Hepatocyte (in vitro differentiated cells): ENCODE measurements around the gene PTAFR.

ENCODE experiments used
- EZH2 ChIP-seq: fragments of 200-600 bp; sonication (generic); IDR thresholded peaks from 2 replicates; pipeline ENCODE4 v1.6.1; 2016; ENCODE audit warnings: antibody characterized with exemption, mild to moderate bottlenecking, borderline replicate concordance
- EZH2phosphoT487 ChIP-seq: fragments of 200-600 bp; sonication (generic); IDR thresholded peaks from one replicate; pipeline ENCODE4 v1.6.1; 2018; ENCODE audit warnings: antibody characterized with exemption, mild to moderate bottlenecking, low read depth, moderate library complexity; ENCODE audit not compliant: unreplicated experiment, severe bottlenecking
- TF ChIP-seq, protein P1 (sequence below): fragments of 200-600 bp; sonication (generic); IDR thresholded peaks from 2 replicates; pipeline ENCODE4 v1.5.1; 2016; ENCODE audit warnings: antibody characterized with exemption, mild to moderate bottlenecking; ENCODE audit not compliant: poor library complexity

- TF ChIP-seq, protein P1, sequence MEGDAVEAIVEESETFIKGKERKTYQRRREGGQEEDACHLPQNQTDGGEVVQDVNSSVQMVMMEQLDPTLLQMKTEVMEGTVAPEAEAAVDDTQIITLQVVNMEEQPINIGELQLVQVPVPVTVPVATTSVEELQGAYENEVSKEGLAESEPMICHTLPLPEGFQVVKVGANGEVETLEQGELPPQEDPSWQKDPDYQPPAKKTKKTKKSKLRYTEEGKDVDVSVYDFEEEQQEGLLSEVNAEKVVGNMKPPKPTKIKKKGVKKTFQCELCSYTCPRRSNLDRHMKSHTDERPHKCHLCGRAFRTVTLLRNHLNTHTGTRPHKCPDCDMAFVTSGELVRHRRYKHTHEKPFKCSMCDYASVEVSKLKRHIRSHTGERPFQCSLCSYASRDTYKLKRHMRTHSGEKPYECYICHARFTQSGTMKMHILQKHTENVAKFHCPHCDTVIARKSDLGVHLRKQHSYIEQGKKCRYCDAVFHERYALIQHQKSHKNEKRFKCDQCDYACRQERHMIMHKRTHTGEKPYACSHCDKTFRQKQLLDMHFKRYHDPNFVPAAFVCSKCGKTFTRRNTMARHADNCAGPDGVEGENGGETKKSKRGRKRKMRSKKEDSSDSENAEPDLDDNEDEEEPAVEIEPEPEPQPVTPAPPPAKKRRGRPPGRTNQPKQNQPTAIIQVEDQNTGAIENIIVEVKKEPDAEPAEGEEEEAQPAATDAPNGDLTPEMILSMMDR, result no peak
- no peak for TF ChIP-seq EZH2
- TF ChIP-seq EZH2phosphoT487, result no peak
These were observed 26.2 kb downstream of the PTAFR start for GRCh38 chr1:28150125-28150780.
